ENCODE data around the gene ZCCHC24.

GRCh38 chr10:79356104-79356503, 89.3 kb downstream of the ZCCHC24 start:
- TF ChIP-seq CTCF (IDR thresholded peaks at IDR 0.05) (no peak), POLR2A (IDR thresholded peaks at IDR 0.05; ENCODE audit: low read depth) (no peak)

Measured in esophagus muscularis mucosa (tissue), 3 donors.